OCI-LY3 (cell line): ENCODE data around the gene SLC25A26.

Source experiments
- EZH2phosphoT487 ChIP-seq: fragments of 200-600 bp; shearing (Covaris generic); IDR thresholded peaks from 2 replicates; pipeline ENCODE4 v1.6.1; 2018; ENCODE audit warnings: antibody characterized with exemption, mixed run types, low read depth
- TF ChIP-seq, protein P1 (sequence below): fragments of 200-600, 300-600 bp; sonication (generic); IDR thresholded peaks from 2 replicates; pipeline ENCODE4 v1.5.1; 2014; ENCODE audit warnings: antibody characterized with exemption, low read length, low read depth

- TF ChIP-seq, protein P1, sequence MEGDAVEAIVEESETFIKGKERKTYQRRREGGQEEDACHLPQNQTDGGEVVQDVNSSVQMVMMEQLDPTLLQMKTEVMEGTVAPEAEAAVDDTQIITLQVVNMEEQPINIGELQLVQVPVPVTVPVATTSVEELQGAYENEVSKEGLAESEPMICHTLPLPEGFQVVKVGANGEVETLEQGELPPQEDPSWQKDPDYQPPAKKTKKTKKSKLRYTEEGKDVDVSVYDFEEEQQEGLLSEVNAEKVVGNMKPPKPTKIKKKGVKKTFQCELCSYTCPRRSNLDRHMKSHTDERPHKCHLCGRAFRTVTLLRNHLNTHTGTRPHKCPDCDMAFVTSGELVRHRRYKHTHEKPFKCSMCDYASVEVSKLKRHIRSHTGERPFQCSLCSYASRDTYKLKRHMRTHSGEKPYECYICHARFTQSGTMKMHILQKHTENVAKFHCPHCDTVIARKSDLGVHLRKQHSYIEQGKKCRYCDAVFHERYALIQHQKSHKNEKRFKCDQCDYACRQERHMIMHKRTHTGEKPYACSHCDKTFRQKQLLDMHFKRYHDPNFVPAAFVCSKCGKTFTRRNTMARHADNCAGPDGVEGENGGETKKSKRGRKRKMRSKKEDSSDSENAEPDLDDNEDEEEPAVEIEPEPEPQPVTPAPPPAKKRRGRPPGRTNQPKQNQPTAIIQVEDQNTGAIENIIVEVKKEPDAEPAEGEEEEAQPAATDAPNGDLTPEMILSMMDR = no peak
- TF ChIP-seq EZH2phosphoT487 = no peak
Measured at GRCh38 chr3:66229931-66230330, 9.1 kb downstream of the SLC25A26 start.
